Memory B cell (primary cell): ENCODE measurements around the gene ABCC2.

Experiments used
- ATAC-seq: fragments of 150-1000 bp; cut with Tn5 transposase; 2 replicates; pipeline ENCODE4 v1.10.0; 2021; ENCODE audit warnings: low read depth, mild to moderate bottlenecking, moderate library complexity
- DNase-seq, 2 donors: peaks; one replicate each; pipeline ENCODE4 v3.0.0; 2022; ENCODE audit warnings: low spot score in 2 of 2
- H3K27ac Mint-ChIP-seq: one replicate; pipeline ENCODE4 v1.8.0; 2022; ENCODE audit warnings: mild to moderate bottlenecking, moderate library complexity, mixed read lengths
- H3K27me3 Mint-ChIP-seq: one replicate; pipeline ENCODE4 v1.8.0; 2022; ENCODE audit warnings: mixed read lengths
- H3K36me3 Mint-ChIP-seq: one replicate; pipeline ENCODE4 v1.8.0; 2022; ENCODE audit warnings: mild to moderate bottlenecking, mixed read lengths
- H3K4me1 Mint-ChIP-seq: one replicate; pipeline ENCODE4 v1.8.0; 2022; ENCODE audit warnings: mixed read lengths
- H3K4me3 Mint-ChIP-seq: one replicate; pipeline ENCODE4 v1.8.0; 2022; ENCODE audit warnings: mild to moderate bottlenecking, moderate library complexity, mixed read lengths
- H3K9me3 Mint-ChIP-seq: one replicate; pipeline ENCODE4 v1.8.0; 2022; ENCODE audit warnings: mixed read lengths

ABCC2 gene

GRCh38 chr10:99784727-99785441 is 2.4 kb downstream of the ABCC2 start:
- Mint-ChIP-seq H3K27ac (no peak overlapping the region), H3K4me1 (no peaks in the 10 kb centered on the region), H3K9me3 (peaks cover 1% of the 10 kb centered on the region), H3K36me3 (peaks cover 14% of the 10 kb centered on the region), H3K27me3 (no peaks in the 10 kb centered on the region), H3K4me3 (no peak overlapping the region)
- ATAC-seq: no peak
- no peak for DNase-seq

- Mint-ChIP-seq H3K27me3 (no peaks in the 10 kb centered on the region), H3K9me3 (peaks cover 1% of the 10 kb centered on the region), H3K27ac (no peak overlapping the region), H3K4me3 (no peak overlapping the region), H3K4me1 (no peaks in the 10 kb centered on the region), H3K36me3 (peaks cover 14% of the 10 kb centered on the region)
- no peak for DNase-seq
- no peak for ATAC-seq
These were observed 3.2 kb downstream of the ABCC2 start for GRCh38 chr10:99785646-99786045.

GRCh38 chr10:99787311-99787710 is 4.9 kb downstream of the ABCC2 start:
- Mint-ChIP-seq H3K4me1 (no peaks in the 10 kb centered on the region), H3K4me3 (no peak overlapping the region), H3K36me3 (peaks cover 17% of the 10 kb centered on the region), H3K27me3 (no peaks in the 10 kb centered on the region), H3K9me3 (peaks cover 1% of the 10 kb centered on the region), H3K27ac (no peak overlapping the region)
- DNase-seq: no peak
- ATAC-seq: no peak

- Mint-ChIP-seq H3K27ac (no peak overlapping the region), H3K9me3 (peaks cover 1% of the 10 kb centered on the region), H3K36me3 (peaks cover 19% of the 10 kb centered on the region), H3K4me1 (no peaks in the 10 kb centered on the region), H3K27me3 (no peaks in the 10 kb centered on the region), H3K4me3 (no peak overlapping the region)
- DNase-seq (no peak), ATAC-seq (no peak)
These were observed 5.5 kb downstream of the ABCC2 start for GRCh38 chr10:99787782-99788445.

- Mint-ChIP-seq H3K36me3 (peaks cover 22% of the 10 kb centered on the region), H3K27ac (no peak overlapping the region), H3K27me3 (no peaks in the 10 kb centered on the region), H3K4me1 (no peaks in the 10 kb centered on the region), H3K9me3 (peaks cover 1% of the 10 kb centered on the region), H3K4me3 (no peak overlapping the region)
- ATAC-seq: no peak
- no peak for DNase-seq
These were observed 6.3 kb downstream of the ABCC2 start for GRCh38 chr10:99788598-99789256.

- Mint-ChIP-seq H3K27ac (no peak overlapping the region), H3K4me3 (no peak overlapping the region), H3K9me3 (peaks cover 1% of the 10 kb centered on the region), H3K36me3 (peaks cover 25% of the 10 kb centered on the region), H3K27me3 (no peaks in the 10 kb centered on the region), H3K4me1 (no peaks in the 10 kb centered on the region)
- ATAC-seq (no peak), DNase-seq (no peak)
These were observed 9.4 kb downstream of the ABCC2 start for GRCh38 chr10:99791831-99792230.

GRCh38 chr10:99793819-99794218 is 11.4 kb downstream of the ABCC2 start:
- ATAC-seq (no peak), DNase-seq (no peak)
- Mint-ChIP-seq H3K36me3 (peaks cover 22% of the 10 kb centered on the region), H3K4me1 (no peaks in the 10 kb centered on the region), H3K4me3 (no peak overlapping the region), H3K9me3 (no peaks in the 10 kb centered on the region), H3K27me3 (no peaks in the 10 kb centered on the region), H3K27ac (no peak overlapping the region)

- Mint-ChIP-seq H3K4me3 (no peak overlapping the region), H3K36me3 (peaks cover 18% of the 10 kb centered on the region), H3K27ac (no peak overlapping the region), H3K9me3 (no peaks in the 10 kb centered on the region), H3K4me1 (no peaks in the 10 kb centered on the region), H3K27me3 (no peaks in the 10 kb centered on the region)
- no peak for DNase-seq
- ATAC-seq: no peak
These were observed 14.5 kb downstream of the ABCC2 start for GRCh38 chr10:99796928-99797327.

- Mint-ChIP-seq H3K27me3 (no peaks in the 10 kb centered on the region), H3K27ac (no peak overlapping the region)
These were observed 15.6 kb downstream of the ABCC2 start for GRCh38 chr10:99798031-99798430.

GRCh38 chr10:99798920-99799319 is 16.5 kb downstream of the ABCC2 start:
- no peak for DNase-seq
- H3K27ac Mint-ChIP-seq: no peak overlapping the region
- peaks cover 11% of the 10 kb centered on the region for H3K36me3 Mint-ChIP-seq
- no peak overlapping the region for H3K4me3 Mint-ChIP-seq
- no peaks in the 10 kb centered on the region for H3K4me1 Mint-ChIP-seq
- no peak for ATAC-seq
- no peaks in the 10 kb centered on the region for H3K27me3 Mint-ChIP-seq
- no peaks in the 10 kb centered on the region for H3K9me3 Mint-ChIP-seq

More at GRCh38 chr10:99798031-99798430, 15.6 kb downstream of the ABCC2 start:
- H3K4me1 Mint-ChIP-seq: no peaks in the 10 kb centered on the region
- ATAC-seq: no peak
- no peak overlapping the region for H3K4me3 Mint-ChIP-seq
- DNase-seq: no peak
- H3K36me3 Mint-ChIP-seq: peaks cover 13% of the 10 kb centered on the region
- H3K9me3 Mint-ChIP-seq: no peaks in the 10 kb centered on the region

- Mint-ChIP-seq H3K27me3 (no peaks in the 10 kb centered on the region), H3K9me3 (no peaks in the 10 kb centered on the region), H3K27ac (no peak overlapping the region), H3K4me3 (no peak overlapping the region), H3K36me3 (peaks cover 11% of the 10 kb centered on the region), H3K4me1 (no peaks in the 10 kb centered on the region)
- ATAC-seq: no peak
- DNase-seq: no peak
These were observed 17.2 kb downstream of the ABCC2 start for GRCh38 chr10:99799613-99800012.

GRCh38 chr10:99804471-99804870 is 22.0 kb downstream of the ABCC2 start:
- Mint-ChIP-seq H3K27me3 (no peaks in the 10 kb centered on the region), H3K4me3 (no peak overlapping the region), H3K4me1 (no peaks in the 10 kb centered on the region), H3K36me3 (peaks cover 11% of the 10 kb centered on the region), H3K27ac (no peak overlapping the region), H3K9me3 (no peaks in the 10 kb centered on the region)
- DNase-seq: no peak
- no peak for ATAC-seq

- Mint-ChIP-seq H3K4me1 (no peaks in the 10 kb centered on the region), H3K36me3 (peaks cover 13% of the 10 kb centered on the region), H3K27me3 (no peaks in the 10 kb centered on the region), H3K27ac (no peak overlapping the region), H3K4me3 (no peak overlapping the region), H3K9me3 (no peaks in the 10 kb centered on the region)
- ATAC-seq: no peak
- no peak for DNase-seq
These were observed 22.8 kb downstream of the ABCC2 start for GRCh38 chr10:99805190-99805589.

- ATAC-seq: no peak
- Mint-ChIP-seq H3K27me3 (no peaks in the 10 kb centered on the region), H3K9me3 (no peaks in the 10 kb centered on the region), H3K27ac (no peak overlapping the region), H3K36me3 (peaks cover 13% of the 10 kb centered on the region), H3K4me1 (no peaks in the 10 kb centered on the region), H3K4me3 (no peak overlapping the region)
- DNase-seq: no peak
These were observed 23.7 kb downstream of the ABCC2 start for GRCh38 chr10:99806091-99806490.
